GM23338 (cell line): Measurements from ENCODE around the gene OR13C2. TPM values are rescaled to one million over a fixed set of nuclear protein-coding genes. Genes with fewer than 3 reads are reported as not detected.

Experiments used
- ATAC-seq: fragments of 200-7000 bp; cut with Tn5 transposase; 3 replicates; pipeline ENCODE4 v1.9.1; 2020
- DNase-seq: peaks from one replicate; pipeline ENCODE4 v3.0.0-alpha.2; 2015; ENCODE audit warnings: low spot score
- H2AFZ ChIP-seq: fragments of 200-600 bp; sonication (generic); 2 replicates; pipeline ENCODE4 v1.8.0; 2016; ENCODE audit warnings: antibody characterized with exemption, mild to moderate bottlenecking, moderate library complexity
- H3F3A ChIP-seq: fragments of 200-600 bp; sonication (generic); replicated peaks from 2 replicates; pipeline ENCODE4 v1.8.0; 2017; ENCODE audit warnings: antibody characterized with exemption, mixed run types, low read depth
- H3K27ac ChIP-seq: fragments of 200-600 bp; sonication (generic); 2 replicates; pipeline ENCODE4 v1.6.1; 2016; ENCODE audit warnings: low read depth
- H3K27me3 ChIP-seq: fragments of 200-600 bp; sonication (generic); 2 replicates; pipeline ENCODE4 v1.8.0; 2016; ENCODE audit warnings: mild to moderate bottlenecking, mixed run types, moderate library complexity; ENCODE audit not compliant: insufficient read depth
- H3K36me3 ChIP-seq: fragments of 200-600 bp; sonication (generic); 2 replicates; pipeline ENCODE4 v1.8.0; 2016; ENCODE audit warnings: mild to moderate bottlenecking; ENCODE audit not compliant: insufficient read depth
- H3K4me1 ChIP-seq: fragments of 200-600 bp; sonication (generic); 2 replicates; pipeline ENCODE4 v1.8.0; 2016; ENCODE audit warnings: mild to moderate bottlenecking, moderate library complexity; ENCODE audit not compliant: insufficient read depth
- H3K4me2 ChIP-seq: fragments of 200-600 bp; sonication (generic); 2 replicates; pipeline ENCODE4 v1.7.1; 2017; ENCODE audit warnings: mixed run types
- H3K4me3 ChIP-seq: fragments of 200-600 bp; sonication (generic); 2 replicates; pipeline ENCODE4 v1.6.1; 2016; ENCODE audit warnings: mixed run types
- H3K79me2 ChIP-seq: fragments of 200-600 bp; sonication (generic); replicated peaks from 2 replicates; pipeline ENCODE4 v1.8.0; 2017; ENCODE audit warnings: mild to moderate bottlenecking; ENCODE audit not compliant: insufficient read depth
- H3K9me2 ChIP-seq: fragments of 200-600 bp; sonication (generic); 2 replicates; pipeline ENCODE4 v1.8.0; 2017; ENCODE audit not compliant: insufficient read depth
- H4K20me1 ChIP-seq: fragments of 200-600 bp; sonication (generic); replicated peaks from 2 replicates; pipeline ENCODE4 v1.8.0; 2017; ENCODE audit warnings: mild to moderate bottlenecking; ENCODE audit not compliant: insufficient read depth
- H3K27ac Mint-ChIP-seq: 2 replicates; pipeline ENCODE4 v1.8.0; 2020; ENCODE audit warnings: inconsistent platforms, mild to moderate bottlenecking, moderate library complexity, mixed read lengths
- H3K27me3 Mint-ChIP-seq: 3 replicates; pipeline ENCODE4 v1.8.0; 2022; ENCODE audit warnings: low read depth, mild to moderate bottlenecking, moderate library complexity, mixed read lengths, inconsistent platforms; ENCODE audit not compliant: insufficient read depth, poor library complexity
- H3K36me3 Mint-ChIP-seq: 3 replicates; pipeline ENCODE4 v1.8.0; 2021; ENCODE audit warnings: low read depth, mild to moderate bottlenecking, inconsistent platforms, moderate library complexity, mixed read lengths
- H3K4me1 Mint-ChIP-seq: 3 replicates; pipeline ENCODE4 v1.8.0; 2020; ENCODE audit warnings: mild to moderate bottlenecking, inconsistent platforms, mixed read lengths
- H3K4me3 Mint-ChIP-seq: 3 replicates; pipeline ENCODE4 v1.8.0; 2021; ENCODE audit warnings: moderate library complexity, mild to moderate bottlenecking, inconsistent platforms, mixed read lengths
- H3K9me3 Mint-ChIP-seq: 3 replicates; pipeline ENCODE4 v1.8.0; 2020; ENCODE audit warnings: moderate library complexity, mild to moderate bottlenecking, inconsistent platforms, mixed read lengths
- CREB1 ChIP-seq: fragments of 250-450 bp; sonication (Bioruptor Pico); IDR thresholded peaks from 2 replicates; pipeline ENCODE4 v1.5.0; 2020; ENCODE audit warnings: low read depth, mild to moderate bottlenecking, moderate library complexity
- CTCF ChIP-seq, 2 experiments: fragments of 200-600 bp in 1 of 2; sonication (generic) in 1 of 2; conservative IDR thresholded peaks; 2 replicates each; pipeline versions ENCODE4 v1.5.1 to v1.6.1; 2016 to 2017; ENCODE audit warnings: antibody characterized with exemption in 2 of 2, low read depth in 2 of 2, mild to moderate bottlenecking in 2 of 2, moderate library complexity in 1 of 2
- EZH2phosphoT487 ChIP-seq: fragments of 200-600 bp; sonication (generic); IDR thresholded peaks from one replicate; pipeline ENCODE4 v1.8.1; 2018; ENCODE audit warnings: antibody characterized with exemption; ENCODE audit not compliant: unreplicated experiment
- JUNB ChIP-seq: IDR thresholded peaks from one replicate; pipeline ENCODE4 v1.6.1; 2016; ENCODE audit warnings: antibody characterized with exemption; ENCODE audit not compliant: unreplicated experiment
- POLR2AphosphoS5 ChIP-seq: IDR thresholded peaks from 2 replicates; pipeline ENCODE4 v1.6.1; 2016; ENCODE audit warnings: antibody characterized with exemption, low read depth
- polyA plus RNA-seq: library from polyadenylated mRNA; unstranded; fragments of >200 nt; fragmentation: Nextera tagmentation; extraction: Ambion mirVana; gene quantifications from 2 replicates; pipeline ENCODE4 v1.2.1, GENCODE V29; 2016
- total RNA-seq: library from RNA; depleted of rRNA; stranded (reverse); fragments of >200 nt; shearing (Covaris generic); gene quantifications from 2 replicates; pipeline ENCODE4 v1.2.3, GENCODE V29; 2014
- TF ChIP-seq, protein P1 (sequence below): IDR thresholded peaks from one replicate; pipeline ENCODE4 v1.6.1; 2018; ENCODE audit warnings: antibody characterized with exemption; ENCODE audit not compliant: unreplicated experiment

OR13C2 gene
- total and polyA plus RNA-seq, 2 experiments from 2014 or later: not detected

DNA sequence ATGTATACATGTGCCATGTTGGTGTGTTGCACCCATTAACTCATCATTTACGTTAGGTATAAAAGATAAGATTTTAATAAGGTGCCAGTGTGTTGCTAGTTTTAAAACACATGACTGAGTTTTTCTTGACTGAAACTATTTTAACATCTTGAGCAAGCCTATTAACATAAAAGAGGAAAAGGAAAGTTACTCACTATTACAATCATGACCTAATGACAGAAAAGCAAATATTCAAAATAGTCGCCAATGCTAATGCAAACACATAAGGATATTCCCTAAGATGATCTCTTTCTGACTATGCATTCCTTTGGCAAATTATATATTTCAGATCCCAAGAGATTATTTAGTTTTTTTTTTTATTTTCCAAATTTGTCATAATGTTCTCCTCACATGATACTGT, 5.8 kb upstream of the OR13C2 start:
- H3K4me3 Mint-ChIP-seq: no peak overlapping the region
- TF ChIP-seq CREB1 (CRISPR knock-in tag): no peak
- TF ChIP-seq, protein P1, sequence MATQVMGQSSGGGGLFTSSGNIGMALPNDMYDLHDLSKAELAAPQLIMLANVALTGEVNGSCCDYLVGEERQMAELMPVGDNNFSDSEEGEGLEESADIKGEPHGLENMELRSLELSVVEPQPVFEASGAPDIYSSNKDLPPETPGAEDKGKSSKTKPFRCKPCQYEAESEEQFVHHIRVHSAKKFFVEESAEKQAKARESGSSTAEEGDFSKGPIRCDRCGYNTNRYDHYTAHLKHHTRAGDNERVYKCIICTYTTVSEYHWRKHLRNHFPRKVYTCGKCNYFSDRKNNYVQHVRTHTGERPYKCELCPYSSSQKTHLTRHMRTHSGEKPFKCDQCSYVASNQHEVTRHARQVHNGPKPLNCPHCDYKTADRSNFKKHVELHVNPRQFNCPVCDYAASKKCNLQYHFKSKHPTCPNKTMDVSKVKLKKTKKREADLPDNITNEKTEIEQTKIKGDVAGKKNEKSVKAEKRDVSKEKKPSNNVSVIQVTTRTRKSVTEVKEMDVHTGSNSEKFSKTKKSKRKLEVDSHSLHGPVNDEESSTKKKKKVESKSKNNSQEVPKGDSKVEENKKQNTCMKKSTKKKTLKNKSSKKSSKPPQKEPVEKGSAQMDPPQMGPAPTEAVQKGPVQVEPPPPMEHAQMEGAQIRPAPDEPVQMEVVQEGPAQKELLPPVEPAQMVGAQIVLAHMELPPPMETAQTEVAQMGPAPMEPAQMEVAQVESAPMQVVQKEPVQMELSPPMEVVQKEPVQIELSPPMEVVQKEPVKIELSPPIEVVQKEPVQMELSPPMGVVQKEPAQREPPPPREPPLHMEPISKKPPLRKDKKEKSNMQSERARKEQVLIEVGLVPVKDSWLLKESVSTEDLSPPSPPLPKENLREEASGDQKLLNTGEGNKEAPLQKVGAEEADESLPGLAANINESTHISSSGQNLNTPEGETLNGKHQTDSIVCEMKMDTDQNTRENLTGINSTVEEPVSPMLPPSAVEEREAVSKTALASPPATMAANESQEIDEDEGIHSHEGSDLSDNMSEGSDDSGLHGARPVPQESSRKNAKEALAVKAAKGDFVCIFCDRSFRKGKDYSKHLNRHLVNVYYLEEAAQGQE: no peak
- TF ChIP-seq EZH2phosphoT487: no peak
- no peak for TF ChIP-seq CTCF (conservative IDR thresholded peaks at IDR 0.05; ENCODE audit: low read depth in 2 of 2)
- no peak for TF ChIP-seq POLR2AphosphoS5
- Histone ChIP-seq H3K27me3 (no peaks in the 10 kb centered on the region), H3K36me3 (no peaks in the 10 kb centered on the region), H3K4me2 (no peak overlapping the region), H3K4me3 (no peak overlapping the region), H3K79me2 (no peaks in the 10 kb centered on the region), H3F3A (no peaks in the 10 kb centered on the region), H3K4me1 (no peaks in the 10 kb centered on the region), H3K27ac (no peak overlapping the region), H4K20me1 (no peaks in the 10 kb centered on the region), H3K9me2 (no peaks in the 10 kb centered on the region), H2AFZ (no peak overlapping the region)
- no peaks in the 10 kb centered on the region for H3K27me3 Mint-ChIP-seq
- H3K27ac Mint-ChIP-seq: no peak overlapping the region
- no peaks in the 10 kb centered on the region for H3K9me3 Mint-ChIP-seq
- ATAC-seq (no peak), DNase-seq (no peak)
- no peaks in the 10 kb centered on the region for H3K36me3 Mint-ChIP-seq
- no peaks in the 10 kb centered on the region for H3K4me1 Mint-ChIP-seq

- ATAC-seq: no peak
- no peaks in the 10 kb centered on the region for H3K36me3 Mint-ChIP-seq
Observed at GRCh38 chr9:104608336-104608735, 2.9 kb upstream of the OR13C2 start.

More at GRCh38 chr9:104608336-104608735, 2.9 kb upstream of the OR13C2 start:
- Histone ChIP-seq H3F3A (no peaks in the 10 kb centered on the region), H3K36me3 (no peaks in the 10 kb centered on the region), H3K9me2 (no peaks in the 10 kb centered on the region), H3K27ac (no peak overlapping the region), H4K20me1 (no peaks in the 10 kb centered on the region), H3K79me2 (no peaks in the 10 kb centered on the region), H3K27me3 (no peaks in the 10 kb centered on the region), H2AFZ (no peak overlapping the region), H3K4me2 (no peak overlapping the region), H3K4me1 (no peaks in the 10 kb centered on the region), H3K4me3 (no peak overlapping the region)
- no peaks in the 10 kb centered on the region for H3K27me3 Mint-ChIP-seq
- H3K4me1 Mint-ChIP-seq: no peaks in the 10 kb centered on the region
- H3K9me3 Mint-ChIP-seq: no peaks in the 10 kb centered on the region
- peak; percentile 21 for DNase-seq
- H3K27ac Mint-ChIP-seq: no peak overlapping the region
- no peak overlapping the region for H3K4me3 Mint-ChIP-seq
- TF ChIP-seq CTCF (conservative IDR thresholded peaks at IDR 0.05; ENCODE audit: low read depth in 2 of 2) (peak in 1 of 2 experiments; percentile 63; a peak in 3 of 4 replicates), JUNB (no peak)
